ENCODE results near the gene AHNAK.

Gene AHNAK

GRCh38 chr11:62505440-62506091 is 41.0 kb downstream of the AHNAK start:
- H3K4me1 ChIP-seq (ENCODE audit: insufficient read depth, low read length, severe bottlenecking) = peaks cover 1% of the 10 kb centered on the region
- no peaks in the 10 kb centered on the region for H3K36me3 ChIP-seq (ENCODE audit: insufficient read depth, low read length)
- no peak overlapping the region for H3K4me2 ChIP-seq (ENCODE audit: low read length)
- H4K20me1 ChIP-seq (ENCODE audit: insufficient read depth, low read length) = no peaks in the 10 kb centered on the region
- no peak overlapping the region for H3K4me3 ChIP-seq (ENCODE audit: low read depth, low read length, poor library complexity, severe bottlenecking)
- H3K9me2 ChIP-seq (ENCODE audit: low read depth, low read length) = no peaks in the 10 kb centered on the region
- no peak overlapping the region for H3K27ac ChIP-seq (ENCODE audit: low read depth, low read length, poor library complexity, severe bottlenecking)
- no peak overlapping the region for H2AFZ ChIP-seq (ENCODE audit: low read length)
- no peaks in the 10 kb centered on the region for H3K79me2 ChIP-seq (ENCODE audit: insufficient read depth, low read length)
- H3K9me3 ChIP-seq (ENCODE audit: low read length) = no peaks in the 10 kb centered on the region
- TF ChIP-seq EZH2 (IDR thresholded peaks at IDR 0.05; ENCODE audit: borderline replicate concordance, low read length) = no peak
- no peak for TF ChIP-seq CTCF (IDR thresholded peaks at IDR 0.05; ENCODE audit: low read length)
- H3F3A ChIP-seq (ENCODE audit: insufficient read depth, low read length) = no peaks in the 10 kb centered on the region
- no peak overlapping the region for H3K9ac ChIP-seq (ENCODE audit: low read length)
- H3K27me3 ChIP-seq (ENCODE audit: insufficient read depth, low read length) = 0 out of 2 replicates have a peak, but pooled peaks cover 3% of the 10 kb centered on the region

GRCh38 chr11:62505059-62505439 is 41.6 kb downstream of the AHNAK start:
- no peaks in the 10 kb centered on the region for H3K36me3 ChIP-seq (ENCODE audit: insufficient read depth, low read length)
- H3K9me3 ChIP-seq (ENCODE audit: low read length) = no peaks in the 10 kb centered on the region
- H2AFZ ChIP-seq (ENCODE audit: low read length) = no peak overlapping the region
- H3K4me1 ChIP-seq (ENCODE audit: insufficient read depth, low read length, severe bottlenecking) = peaks cover 6% of the 10 kb centered on the region
- TF ChIP-seq CTCF (IDR thresholded peaks at IDR 0.05; ENCODE audit: low read length) (no peak), EZH2 (IDR thresholded peaks at IDR 0.05; ENCODE audit: borderline replicate concordance, low read length) (no peak)
- H3K27me3 ChIP-seq (ENCODE audit: insufficient read depth, low read length) = 0 out of 2 replicates have a peak, but pooled peaks cover 3% of the 10 kb centered on the region
- H3K27ac ChIP-seq (ENCODE audit: low read depth, low read length, poor library complexity, severe bottlenecking) = no peak overlapping the region
- no peak overlapping the region for H3K4me3 ChIP-seq (ENCODE audit: low read depth, low read length, poor library complexity, severe bottlenecking)
- no peaks in the 10 kb centered on the region for H3F3A ChIP-seq (ENCODE audit: insufficient read depth, low read length)
- H3K9ac ChIP-seq (ENCODE audit: low read length) = no peak overlapping the region
- no peak overlapping the region for H3K4me2 ChIP-seq (ENCODE audit: low read length)
- no peaks in the 10 kb centered on the region for H4K20me1 ChIP-seq (ENCODE audit: insufficient read depth, low read length)
- H3K9me2 ChIP-seq (ENCODE audit: low read depth, low read length) = no peaks in the 10 kb centered on the region
- no peaks in the 10 kb centered on the region for H3K79me2 ChIP-seq (ENCODE audit: insufficient read depth, low read length)

GRCh38 chr11:62504158-62504973 is 42.2 kb downstream of the AHNAK start:
- no peak overlapping the region for H3K9ac ChIP-seq (ENCODE audit: low read length)
- no peak for TF ChIP-seq EZH2 (IDR thresholded peaks at IDR 0.05; ENCODE audit: borderline replicate concordance, low read length)
- TF ChIP-seq CTCF (IDR thresholded peaks at IDR 0.05; ENCODE audit: low read length) = no peak
- peaks cover 7% of the 10 kb centered on the region for H3K4me1 ChIP-seq (ENCODE audit: insufficient read depth, low read length, severe bottlenecking)
- no peak overlapping the region for H3K27ac ChIP-seq (ENCODE audit: low read depth, low read length, poor library complexity, severe bottlenecking)
- H2AFZ ChIP-seq (ENCODE audit: low read length) = no peak overlapping the region
- H3K79me2 ChIP-seq (ENCODE audit: insufficient read depth, low read length) = no peaks in the 10 kb centered on the region
- no peaks in the 10 kb centered on the region for H3F3A ChIP-seq (ENCODE audit: insufficient read depth, low read length)
- no peaks in the 10 kb centered on the region for H4K20me1 ChIP-seq (ENCODE audit: insufficient read depth, low read length)
- H3K27me3 ChIP-seq (ENCODE audit: insufficient read depth, low read length) = 0 out of 2 replicates have a peak, but pooled peaks cover 3% of the 10 kb centered on the region
- H3K4me3 ChIP-seq (ENCODE audit: low read depth, low read length, poor library complexity, severe bottlenecking) = no peak overlapping the region
- no peaks in the 10 kb centered on the region for H3K9me3 ChIP-seq (ENCODE audit: low read length)
- no peak overlapping the region for H3K4me2 ChIP-seq (ENCODE audit: low read length)
- H3K36me3 ChIP-seq (ENCODE audit: insufficient read depth, low read length) = no peaks in the 10 kb centered on the region
- H3K9me2 ChIP-seq (ENCODE audit: low read depth, low read length) = no peaks in the 10 kb centered on the region
